C4-2B (cell line): ENCODE data around the gene NR5A2.

Source experiments
- ZFX ChIP-seq: fragments of 450-650 bp; IDR thresholded peaks from 2 replicates; pipeline ENCODE4 v1.6.1; 2017
- TF ChIP-seq, protein P1 (sequence below): fragments of 450-650 bp; conservative IDR thresholded peaks from 2 replicates; pipeline ENCODE4 v1.5.1; 2017; ENCODE audit warnings: mild to moderate bottlenecking

DNA sequence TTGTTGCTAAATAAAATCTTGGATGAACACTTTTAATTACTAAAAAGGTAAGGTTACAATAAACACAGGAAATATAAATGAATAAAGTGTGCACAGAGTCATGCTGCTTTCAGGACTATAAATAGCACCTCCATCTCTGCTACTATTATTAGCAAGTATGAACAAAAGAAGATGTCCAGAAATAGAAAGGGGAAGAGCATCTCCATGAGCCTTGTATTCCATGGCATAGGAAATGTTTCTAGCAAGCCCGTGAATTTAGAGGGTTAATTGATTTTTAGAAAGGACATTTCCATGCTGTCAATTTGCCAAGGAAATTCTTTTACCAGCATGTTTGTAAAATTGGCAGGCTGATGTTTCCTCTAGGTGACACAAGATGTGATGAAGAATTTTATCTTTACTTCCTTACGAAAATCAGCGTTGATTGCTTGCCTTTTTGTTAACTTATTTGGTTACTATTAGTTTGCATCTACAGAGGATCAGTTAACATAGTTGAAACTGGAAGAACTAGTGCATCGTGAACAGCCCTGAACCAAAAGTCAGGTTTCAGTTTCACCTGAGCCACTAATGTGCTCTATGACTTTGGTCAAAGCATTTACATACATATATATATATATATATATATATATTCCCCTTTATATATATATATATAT lies 45.3 kb downstream of the NR5A2 start:
- TF ChIP-seq, protein P1, sequence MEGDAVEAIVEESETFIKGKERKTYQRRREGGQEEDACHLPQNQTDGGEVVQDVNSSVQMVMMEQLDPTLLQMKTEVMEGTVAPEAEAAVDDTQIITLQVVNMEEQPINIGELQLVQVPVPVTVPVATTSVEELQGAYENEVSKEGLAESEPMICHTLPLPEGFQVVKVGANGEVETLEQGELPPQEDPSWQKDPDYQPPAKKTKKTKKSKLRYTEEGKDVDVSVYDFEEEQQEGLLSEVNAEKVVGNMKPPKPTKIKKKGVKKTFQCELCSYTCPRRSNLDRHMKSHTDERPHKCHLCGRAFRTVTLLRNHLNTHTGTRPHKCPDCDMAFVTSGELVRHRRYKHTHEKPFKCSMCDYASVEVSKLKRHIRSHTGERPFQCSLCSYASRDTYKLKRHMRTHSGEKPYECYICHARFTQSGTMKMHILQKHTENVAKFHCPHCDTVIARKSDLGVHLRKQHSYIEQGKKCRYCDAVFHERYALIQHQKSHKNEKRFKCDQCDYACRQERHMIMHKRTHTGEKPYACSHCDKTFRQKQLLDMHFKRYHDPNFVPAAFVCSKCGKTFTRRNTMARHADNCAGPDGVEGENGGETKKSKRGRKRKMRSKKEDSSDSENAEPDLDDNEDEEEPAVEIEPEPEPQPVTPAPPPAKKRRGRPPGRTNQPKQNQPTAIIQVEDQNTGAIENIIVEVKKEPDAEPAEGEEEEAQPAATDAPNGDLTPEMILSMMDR = no peak
- TF ChIP-seq ZFX = no peak
